GM12873 (cell line): ENCODE measurements around the gene MLLT6.

ENCODE experiments used
- CTCF ChIP-seq: IDR thresholded peaks from 2 replicates; pipeline ENCODE4 v1.5.1; 2012; ENCODE audit warnings: low read depth, mild to moderate bottlenecking, moderate library complexity, low read length, control low read depth; ENCODE audit not compliant: insufficient read depth; ENCODE audit errors: missing control alignments

MLLT6 gene

GRCh38 chr17:38681096-38681495, 24.0 kb upstream of the MLLT6 start:
- TF ChIP-seq CTCF, result no peak

GRCh38 chr17:38685491-38685890, 19.6 kb upstream of the MLLT6 start:
- no peak for TF ChIP-seq CTCF

- TF ChIP-seq CTCF, result no peak
These were observed 17.8 kb upstream of the MLLT6 start for GRCh38 chr17:38687286-38687685.

GRCh38 chr17:38690386-38690785, 14.7 kb upstream of the MLLT6 start:
- no peak for TF ChIP-seq CTCF

- TF ChIP-seq CTCF, result no peak
These were observed 13.9 kb upstream of the MLLT6 start for GRCh38 chr17:38691154-38691553.

GRCh38 chr17:38693700-38694329, 11.3 kb upstream of the MLLT6 start:
- TF ChIP-seq CTCF, result no peak

GRCh38 chr17:38697061-38697820, 7.8 kb upstream of the MLLT6 start:
- no peak for TF ChIP-seq CTCF
